AG08396 (cell line): ENCODE data around the gene RNF7.
"Not testable (repeated sequence)": the region's sequence is repeated elsewhere in the genome, so short reads cannot be mapped to it uniquely, and the experiment has no call there.

Source experiments
- DNase-seq: peaks from one replicate; pipeline ENCODE4 v3.0.0; 2012; ENCODE audit warnings: low spot score, mixed read lengths

RNF7 gene

GRCh38 chr3:141782386-141782932 is 44.4 kb downstream of the RNF7 start:
- no peak for DNase-seq

GRCh38 chr3:141783632-141784031 is 45.5 kb downstream of the RNF7 start:
- no peak for DNase-seq

- DNase-seq = no peak
Observed at GRCh38 chr3:141784096-141784495, 46.0 kb downstream of the RNF7 start.

DNA sequence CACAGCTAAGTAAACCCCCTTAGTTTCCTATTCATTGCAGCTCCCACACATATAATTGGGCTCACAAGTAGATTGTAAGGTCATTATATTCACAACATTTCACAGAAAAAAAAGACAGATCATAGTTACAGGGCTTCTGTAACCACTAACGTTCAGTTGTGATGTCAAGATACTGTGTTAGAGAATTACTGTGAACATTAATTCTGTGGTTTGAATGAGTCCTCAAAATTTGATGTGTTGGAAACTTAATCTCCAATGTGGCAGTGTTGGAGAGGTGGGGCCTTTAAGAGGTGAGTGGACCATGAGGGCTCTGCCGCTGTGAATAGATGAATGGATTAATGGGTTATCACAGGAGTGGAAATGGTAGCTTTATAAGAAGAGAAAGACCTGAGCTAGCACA is 46.4 kb downstream of the RNF7 start:
- DNase-seq = no peak

- DNase-seq = no peak
Observed at GRCh38 chr3:141788149-141788548, 50.1 kb downstream of the RNF7 start.

- not testable (repeated sequence) for DNase-seq
Observed at GRCh38 chr3:141788750-141789149, 50.7 kb downstream of the RNF7 start.

DNA sequence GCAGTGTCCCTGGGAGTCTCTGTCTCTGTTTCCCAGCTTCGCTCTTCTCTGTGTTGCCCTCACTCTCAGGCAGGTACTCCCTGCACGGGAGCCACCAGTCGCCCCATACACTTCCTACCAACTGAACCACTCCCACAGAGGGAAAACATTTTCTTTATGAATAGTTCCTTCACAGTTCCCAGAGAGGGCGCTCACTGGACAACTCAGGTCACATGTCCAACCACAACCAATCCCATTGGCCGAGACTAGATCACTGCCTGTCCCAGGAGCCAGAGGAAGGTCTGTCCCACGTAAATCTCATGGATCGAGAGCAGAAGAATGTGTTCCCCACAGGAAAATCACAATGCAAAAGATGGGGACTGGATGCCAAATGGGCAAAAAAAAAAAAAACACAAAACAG is 51.2 kb downstream of the RNF7 start:
- no peak for DNase-seq

- no peak for DNase-seq
Observed at GRCh38 chr3:141790171-141790570, 52.1 kb downstream of the RNF7 start.

DNA sequence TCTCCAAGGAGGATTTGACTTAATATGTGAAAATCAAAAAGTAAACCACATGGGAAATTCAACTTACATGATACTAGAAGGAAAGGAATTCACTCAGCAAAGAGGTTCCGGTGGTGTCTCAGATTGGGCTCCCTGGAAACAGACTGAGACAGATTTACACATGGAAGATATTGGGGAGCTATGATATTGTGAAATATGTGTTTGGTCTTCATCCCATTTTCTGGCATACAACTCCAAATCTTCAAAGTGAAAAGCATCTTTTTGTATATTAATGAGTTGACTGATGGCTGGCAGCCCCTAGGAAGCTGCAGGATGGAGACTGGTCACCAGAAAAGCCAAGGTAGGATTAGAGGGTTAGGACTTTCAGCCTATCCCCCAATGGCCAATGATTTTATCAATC is 54.4 kb downstream of the RNF7 start:
- DNase-seq = no peak

DNA sequence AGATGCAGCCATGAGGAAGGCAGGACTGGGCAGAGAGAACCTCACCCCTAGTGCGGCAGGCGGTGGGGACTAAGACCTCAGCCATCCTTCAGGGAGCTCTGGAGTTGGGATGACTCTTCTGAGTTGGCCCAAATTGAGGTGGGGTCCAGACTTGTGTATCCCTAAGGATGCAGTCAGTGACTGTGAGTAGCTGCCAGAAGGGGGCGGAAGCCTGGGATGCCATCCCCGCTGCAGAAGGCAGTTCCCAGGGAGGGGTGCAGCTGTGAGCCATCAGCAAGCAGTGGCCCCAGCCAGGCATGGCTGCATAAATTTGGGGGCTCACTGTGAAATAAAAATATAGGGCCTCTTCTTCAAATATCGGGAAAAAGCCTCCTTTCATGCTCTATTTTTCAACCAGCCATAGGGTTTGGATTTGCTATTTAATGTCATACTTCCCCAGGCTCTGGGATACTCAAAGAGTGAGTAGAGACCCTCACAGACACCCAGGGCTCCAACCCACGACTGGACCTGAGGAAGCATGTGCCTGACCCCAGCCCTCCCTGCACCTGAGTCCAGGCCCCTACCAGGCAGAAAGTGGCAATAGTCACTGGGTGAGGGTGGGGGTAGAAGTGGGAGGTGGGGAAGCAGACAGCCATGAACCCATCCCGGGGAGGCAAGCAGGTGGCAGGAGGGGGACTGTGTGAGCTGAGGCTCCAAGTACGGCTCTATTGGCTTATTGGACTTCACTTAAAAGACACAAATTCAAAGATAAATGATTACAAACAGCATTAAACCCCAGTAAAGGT is 55.6 kb downstream of the RNF7 start:
- no peak for DNase-seq

DNA sequence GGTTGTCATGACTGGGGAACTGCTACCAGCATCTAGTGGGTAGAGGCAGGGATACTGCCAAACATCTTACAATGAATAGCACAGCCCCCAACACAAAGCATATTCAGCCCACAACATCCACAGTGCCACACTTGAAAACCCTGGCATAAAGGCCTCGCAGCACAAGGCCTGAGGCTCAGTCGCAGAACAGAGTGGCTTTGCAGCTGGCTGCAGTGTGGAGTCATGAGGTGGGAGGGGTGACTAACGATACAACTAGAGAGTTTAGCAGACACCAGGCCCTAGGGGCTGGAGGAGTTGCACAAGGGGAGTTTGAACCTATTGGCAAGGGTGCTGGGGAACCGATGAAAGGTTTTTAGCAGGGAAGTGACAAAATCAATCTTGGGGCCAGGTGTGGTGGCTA is 57.2 kb downstream of the RNF7 start:
- no peak for DNase-seq

DNA sequence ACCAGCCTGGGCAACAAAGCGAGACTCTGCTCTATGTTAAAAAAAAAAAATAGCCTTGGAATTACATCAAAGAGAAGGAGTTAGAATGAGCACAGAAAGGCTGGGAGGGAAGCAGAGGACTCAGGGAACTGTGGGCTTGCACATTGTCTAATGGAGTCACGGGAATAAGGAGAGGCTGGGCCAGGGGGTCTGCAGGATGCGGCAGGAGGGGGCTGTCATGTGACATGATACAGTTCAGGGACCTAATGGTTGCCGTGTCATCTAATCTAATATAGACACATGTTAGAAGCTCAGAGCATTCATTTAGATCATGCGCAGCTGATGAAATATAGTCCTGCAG is 57.6 kb downstream of the RNF7 start:
- no peak for DNase-seq

DNA sequence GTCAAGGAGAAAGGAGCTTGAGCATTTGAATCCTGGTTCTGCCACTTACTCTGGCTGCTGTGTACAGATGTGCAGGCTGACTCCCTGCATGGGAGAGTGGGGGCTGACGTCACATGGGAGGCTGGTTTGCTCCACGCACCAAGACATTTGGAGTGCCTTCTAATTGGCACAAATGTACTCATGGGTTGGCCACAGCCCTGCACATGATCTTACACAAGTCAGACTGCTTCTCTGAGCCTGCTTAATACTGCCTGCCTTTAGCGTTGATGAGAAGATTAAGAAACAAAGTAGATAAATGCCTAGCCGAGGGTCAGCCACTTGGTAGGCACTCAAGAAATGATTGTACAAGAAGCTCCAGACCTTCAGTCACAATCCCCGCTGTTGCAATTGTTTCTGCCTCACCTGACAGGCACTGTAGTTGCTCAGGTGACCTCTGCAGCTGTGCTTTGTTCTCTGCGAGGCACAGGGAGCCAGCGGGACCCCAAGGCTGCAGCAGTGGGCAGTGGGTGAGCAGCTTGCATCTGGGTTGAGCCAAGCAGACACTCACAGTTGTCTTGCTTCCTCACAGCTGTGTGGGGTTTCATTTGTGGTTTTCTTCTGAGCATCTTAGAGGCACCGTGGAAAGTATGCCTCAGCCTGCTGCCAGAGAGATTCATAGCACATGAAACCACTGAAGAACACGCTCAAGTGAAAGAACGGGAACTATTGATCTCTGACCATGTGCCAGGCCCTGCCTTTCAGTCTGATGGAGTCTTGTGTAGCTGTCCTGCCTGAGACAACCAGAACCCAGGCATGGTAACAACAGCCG is 58.2 kb downstream of the RNF7 start:
- peak; percentile 45 for DNase-seq
